BE2C (cell line): ENCODE measurements around the gene TMEM54.

ENCODE experiments used
- DNase-seq: peaks from one replicate; pipeline ENCODE4 v3.0.0-alpha.2; 2020
- H3K27me3 ChIP-seq: fragments of 250-450 bp; sonication (Bioruptor Pico); 2 replicates; pipeline ENCODE4 v1.5.1; 2020; ENCODE audit warnings: mild to moderate bottlenecking
- H3K36me3 ChIP-seq: fragments of 250-450 bp; sonication (Bioruptor Pico); 2 replicates; pipeline ENCODE4 v1.5.1; 2020; ENCODE audit warnings: mild to moderate bottlenecking
- H3K4me1 ChIP-seq: fragments of 250-450 bp; sonication (Bioruptor Pico); 2 replicates; pipeline ENCODE4 v1.5.1; 2020
- H3K4me3 ChIP-seq: 2 replicates; pipeline ENCODE4 v1.5.1; 2011; ENCODE audit warnings: low read depth, low read length
- H3K9me3 ChIP-seq: fragments of 250-450 bp; sonication (Bioruptor Pico); 2 replicates; pipeline ENCODE4 v1.5.1; 2020
- CTCF ChIP-seq: IDR thresholded peaks from 2 replicates; pipeline ENCODE4 v1.5.1; 2012; ENCODE audit warnings: mild to moderate bottlenecking, low read depth, low read length

Gene TMEM54

GRCh38 chr1:32931760-32932159 is 30.6 kb upstream of the TMEM54 start:
- Histone ChIP-seq H3K9me3 (no peaks in the 10 kb centered on the region), H3K36me3 (no peaks in the 10 kb centered on the region), H3K4me3 (no peak overlapping the region), H3K4me1 (no peaks in the 10 kb centered on the region), H3K27me3 (no peaks in the 10 kb centered on the region)
- no peak for DNase-seq
- no peak for TF ChIP-seq CTCF

- Histone ChIP-seq H3K4me1 (no peaks in the 10 kb centered on the region), H3K36me3 (no peaks in the 10 kb centered on the region), H3K4me3 (no peak overlapping the region), H3K9me3 (no peaks in the 10 kb centered on the region), H3K27me3 (peaks cover 6% of the 10 kb centered on the region)
- no peak for TF ChIP-seq CTCF
- DNase-seq, result no peak
Measured at GRCh38 chr1:32929366-32929765, 28.2 kb upstream of the TMEM54 start.

- no peak for DNase-seq
- H3K4me3 ChIP-seq, result no peak overlapping the region
- no peaks in the 10 kb centered on the region for H3K9me3 ChIP-seq
- H3K36me3 ChIP-seq, result no peaks in the 10 kb centered on the region
- peaks cover 6% of the 10 kb centered on the region for H3K27me3 ChIP-seq
- H3K4me1 ChIP-seq, result no peaks in the 10 kb centered on the region
- TF ChIP-seq CTCF, result no peak
Measured at GRCh38 chr1:32928715-32929114, 27.5 kb upstream of the TMEM54 start.

GRCh38 chr1:32928285-32928684 is 27.1 kb upstream of the TMEM54 start:
- H3K4me1 ChIP-seq, result no peaks in the 10 kb centered on the region
- no peak for TF ChIP-seq CTCF
- DNase-seq, result no peak
- H3K4me3 ChIP-seq, result no peak overlapping the region
- peaks cover 6% of the 10 kb centered on the region for H3K27me3 ChIP-seq
- H3K9me3 ChIP-seq, result no peaks in the 10 kb centered on the region
- no peaks in the 10 kb centered on the region for H3K36me3 ChIP-seq

GRCh38 chr1:32927441-32927840 is 26.3 kb upstream of the TMEM54 start:
- no peak overlapping the region for H3K4me3 ChIP-seq
- DNase-seq, result no peak
- H3K36me3 ChIP-seq, result no peaks in the 10 kb centered on the region
- H3K4me1 ChIP-seq, result no peaks in the 10 kb centered on the region
- TF ChIP-seq CTCF, result no peak
- peaks cover 6% of the 10 kb centered on the region for H3K27me3 ChIP-seq
- no peaks in the 10 kb centered on the region for H3K9me3 ChIP-seq

- DNase-seq, result no peak
- Histone ChIP-seq H3K9me3 (no peaks in the 10 kb centered on the region), H3K4me3 (no peak overlapping the region), H3K27me3 (peaks cover 6% of the 10 kb centered on the region), H3K36me3 (no peaks in the 10 kb centered on the region), H3K4me1 (no peaks in the 10 kb centered on the region)
- no peak for TF ChIP-seq CTCF
Measured at GRCh38 chr1:32926562-32926961, 25.4 kb upstream of the TMEM54 start.
